MM.1S (cell line): ENCODE measurements around the gene DCLRE1A.

Experiments used
- EZH2 ChIP-seq: fragments of 300-600 bp; sonication (generic); optimal IDR thresholded peaks from 2 replicates; pipeline ENCODE3; 2017; ENCODE audit warnings: low read depth, mild to moderate bottlenecking, antibody characterized with exemption, low read length, mixed read lengths
- EZH2phosphoT487 ChIP-seq: fragments of 300-600 bp; sonication (generic); IDR thresholded peaks from 2 replicates; pipeline ENCODE4 v1.6.1; 2018; ENCODE audit warnings: antibody characterized with exemption, low read length
- TF ChIP-seq, protein P1 (sequence below): fragments of 300-600 bp; sonication (generic); IDR thresholded peaks from 2 replicates; pipeline ENCODE4 v1.5.1; 2016; ENCODE audit warnings: antibody characterized with exemption, low read length, mixed read lengths

DNA sequence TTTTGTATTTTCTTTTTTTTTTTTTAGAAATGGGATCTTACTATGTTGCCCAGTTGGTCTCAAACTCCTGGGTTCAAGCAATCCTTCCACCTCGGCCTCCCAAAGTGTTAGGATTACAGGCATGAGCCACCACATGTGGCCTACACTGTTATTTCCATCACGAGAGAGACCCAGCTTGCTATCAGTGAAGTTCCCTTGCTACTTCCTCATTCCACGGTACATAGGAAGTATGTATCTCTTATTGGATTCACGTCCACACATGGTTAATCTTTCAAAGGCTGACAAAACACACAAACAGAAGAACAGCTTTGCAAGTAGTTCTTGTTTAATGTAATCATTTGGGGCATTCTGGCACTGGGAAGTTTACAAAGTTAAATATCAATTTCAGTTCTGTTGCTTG is 50.9 kb downstream of the DCLRE1A start:
- TF ChIP-seq EZH2 (no peak), EZH2phosphoT487 (no peak)
- TF ChIP-seq, protein P1, sequence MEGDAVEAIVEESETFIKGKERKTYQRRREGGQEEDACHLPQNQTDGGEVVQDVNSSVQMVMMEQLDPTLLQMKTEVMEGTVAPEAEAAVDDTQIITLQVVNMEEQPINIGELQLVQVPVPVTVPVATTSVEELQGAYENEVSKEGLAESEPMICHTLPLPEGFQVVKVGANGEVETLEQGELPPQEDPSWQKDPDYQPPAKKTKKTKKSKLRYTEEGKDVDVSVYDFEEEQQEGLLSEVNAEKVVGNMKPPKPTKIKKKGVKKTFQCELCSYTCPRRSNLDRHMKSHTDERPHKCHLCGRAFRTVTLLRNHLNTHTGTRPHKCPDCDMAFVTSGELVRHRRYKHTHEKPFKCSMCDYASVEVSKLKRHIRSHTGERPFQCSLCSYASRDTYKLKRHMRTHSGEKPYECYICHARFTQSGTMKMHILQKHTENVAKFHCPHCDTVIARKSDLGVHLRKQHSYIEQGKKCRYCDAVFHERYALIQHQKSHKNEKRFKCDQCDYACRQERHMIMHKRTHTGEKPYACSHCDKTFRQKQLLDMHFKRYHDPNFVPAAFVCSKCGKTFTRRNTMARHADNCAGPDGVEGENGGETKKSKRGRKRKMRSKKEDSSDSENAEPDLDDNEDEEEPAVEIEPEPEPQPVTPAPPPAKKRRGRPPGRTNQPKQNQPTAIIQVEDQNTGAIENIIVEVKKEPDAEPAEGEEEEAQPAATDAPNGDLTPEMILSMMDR, result no peak
